GM12801 (cell line): ENCODE results near the gene SLC9A8.

Source experiments
- CTCF ChIP-seq: IDR thresholded peaks from one replicate; pipeline ENCODE4 v1.5.1; 2011; ENCODE audit warnings: control low read depth; ENCODE audit not compliant: insufficient read length; ENCODE audit errors: extremely low read depth

The SLC9A8 gene

GRCh38 chr20:49880724-49881445, 68.3 kb downstream of the SLC9A8 start:
- TF ChIP-seq CTCF = no peak

GRCh38 chr20:49882171-49882970, 69.7 kb downstream of the SLC9A8 start:
- no peak for TF ChIP-seq CTCF

- TF ChIP-seq CTCF = no peak
Measured at GRCh38 chr20:49883246-49883802, 70.7 kb downstream of the SLC9A8 start.

- no peak for TF ChIP-seq CTCF
Measured at GRCh38 chr20:49885558-49886332, 73.1 kb downstream of the SLC9A8 start.

- TF ChIP-seq CTCF = no peak
Measured at GRCh38 chr20:49886571-49887213, 74.1 kb downstream of the SLC9A8 start.

GRCh38 chr20:49887251-49888211, 74.9 kb downstream of the SLC9A8 start:
- TF ChIP-seq CTCF = no peak
